ENCODE results near the gene BIRC5.

GRCh38 chr17:78250891-78251772 is 37.1 kb downstream of the BIRC5 start:
- no peak for TF ChIP-seq POLR2A (IDR thresholded peaks at IDR 0.05)
- TF ChIP-seq CTCF (IDR thresholded peaks at IDR 0.05): peak; percentile 98 to 100 (median 100)
